ENCODE measurements around the gene RBKS. TPM values are rescaled to one million over a fixed set of nuclear protein-coding genes. Genes with fewer than 3 reads are reported as not detected.

Gene RBKS
- total RNA-seq, 1 experiment from 2014 or later = 4.5 TPM

DNA sequence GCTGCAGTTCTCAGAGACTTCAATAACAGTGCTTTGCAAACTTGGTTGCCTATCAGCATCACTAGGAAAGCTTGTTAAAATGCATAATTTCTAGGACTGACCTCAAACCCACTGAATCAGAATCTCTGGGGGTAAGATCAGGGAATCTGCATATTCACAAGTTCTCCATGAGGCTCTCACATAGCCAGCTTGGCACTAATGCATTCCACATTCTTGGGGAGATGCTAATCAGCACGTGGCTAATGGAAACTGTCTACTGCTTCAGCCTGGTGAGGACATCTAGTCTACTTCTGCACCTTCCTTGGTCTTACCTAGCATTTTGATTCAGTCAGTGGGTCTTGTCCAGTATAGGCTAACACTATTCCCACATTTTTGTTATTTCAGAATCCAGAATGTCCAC is 56.3 kb downstream of the RBKS start:
- BruUV-seq (replicated peaks) = no TSS peak
- H3K4me2 ChIP-seq = no peak overlapping the region
- H3K9me2 ChIP-seq (ENCODE audit: insufficient read depth) = no peaks in the 10 kb centered on the region
- H3K79me2 ChIP-seq (ENCODE audit: low read depth) = no peaks in the 10 kb centered on the region
- no peaks in the 10 kb centered on the region for H3F3A ChIP-seq (ENCODE audit: insufficient read depth, low read depth)
- no peak overlapping the region for H3K4me3 ChIP-seq
- no peaks in the 10 kb centered on the region for H3K27me3 ChIP-seq (ENCODE audit: insufficient read depth, low read depth)
- ChIA-PET CTCF (no interaction called here), POLR2A (ENCODE audit: unreplicated experiment) (no interaction called here)
- no peaks in the 10 kb centered on the region for H3K4me1 ChIP-seq (replicated peaks; ENCODE audit: insufficient read depth)
- no peak for DNase-seq
- no peaks in the 10 kb centered on the region for H3K36me3 ChIP-seq (ENCODE audit: low read depth)
- H3K27ac ChIP-seq = no peak overlapping the region
- TF ChIP-seq EZH2 (IDR thresholded peaks at IDR 0.05; ENCODE audit: low read depth) = no peak
- TF ChIP-seq, protein P1, sequence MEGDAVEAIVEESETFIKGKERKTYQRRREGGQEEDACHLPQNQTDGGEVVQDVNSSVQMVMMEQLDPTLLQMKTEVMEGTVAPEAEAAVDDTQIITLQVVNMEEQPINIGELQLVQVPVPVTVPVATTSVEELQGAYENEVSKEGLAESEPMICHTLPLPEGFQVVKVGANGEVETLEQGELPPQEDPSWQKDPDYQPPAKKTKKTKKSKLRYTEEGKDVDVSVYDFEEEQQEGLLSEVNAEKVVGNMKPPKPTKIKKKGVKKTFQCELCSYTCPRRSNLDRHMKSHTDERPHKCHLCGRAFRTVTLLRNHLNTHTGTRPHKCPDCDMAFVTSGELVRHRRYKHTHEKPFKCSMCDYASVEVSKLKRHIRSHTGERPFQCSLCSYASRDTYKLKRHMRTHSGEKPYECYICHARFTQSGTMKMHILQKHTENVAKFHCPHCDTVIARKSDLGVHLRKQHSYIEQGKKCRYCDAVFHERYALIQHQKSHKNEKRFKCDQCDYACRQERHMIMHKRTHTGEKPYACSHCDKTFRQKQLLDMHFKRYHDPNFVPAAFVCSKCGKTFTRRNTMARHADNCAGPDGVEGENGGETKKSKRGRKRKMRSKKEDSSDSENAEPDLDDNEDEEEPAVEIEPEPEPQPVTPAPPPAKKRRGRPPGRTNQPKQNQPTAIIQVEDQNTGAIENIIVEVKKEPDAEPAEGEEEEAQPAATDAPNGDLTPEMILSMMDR (conservative IDR thresholded peaks at IDR 0.05) = no peak
- H4K20me1 ChIP-seq (ENCODE audit: insufficient read depth) = no peaks in the 10 kb centered on the region
- no peak overlapping the region for H2AFZ ChIP-seq
- intact Hi-C loops (cut with micrococcal nuclease; ENCODE audit: unreplicated experiment) = no loop called here
- no peaks in the 10 kb centered on the region for H3K9me3 ChIP-seq (ENCODE audit: insufficient read depth, low read depth)

DNA sequence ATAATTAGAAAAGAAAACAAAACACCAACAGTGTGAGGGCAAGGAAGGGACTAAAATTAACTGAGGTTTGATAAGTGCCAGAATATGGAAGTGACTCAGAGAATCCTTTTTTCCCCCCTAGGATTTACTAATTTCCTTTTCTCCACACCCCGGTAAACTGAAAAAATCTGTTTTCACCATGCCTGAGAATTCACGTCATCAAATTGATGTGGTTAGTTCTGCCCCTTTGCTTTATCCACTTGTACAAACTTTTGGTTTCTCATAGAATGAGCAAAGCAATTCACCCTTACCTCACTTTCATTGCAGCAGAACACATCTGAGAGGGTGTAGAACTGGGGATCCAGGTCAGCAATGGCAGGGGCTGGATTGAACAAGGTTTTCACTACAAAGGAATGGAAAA is 57.8 kb downstream of the RBKS start:
- Histone ChIP-seq H2AFZ (no peak overlapping the region), H3F3A (ENCODE audit: insufficient read depth, low read depth) (no peaks in the 10 kb centered on the region; the same call in 1 of the 2 replicates), H3K4me1 (replicated peaks; ENCODE audit: insufficient read depth) (no peaks in the 10 kb centered on the region), H3K4me3 (no peak overlapping the region), H3K4me2 (no peak overlapping the region), H3K79me2 (ENCODE audit: low read depth) (no peaks in the 10 kb centered on the region), H3K9me3 (ENCODE audit: insufficient read depth, low read depth) (no peaks in the 10 kb centered on the region), H4K20me1 (ENCODE audit: insufficient read depth) (no peaks in the 10 kb centered on the region), H3K27ac (no peak overlapping the region), H3K27me3 (ENCODE audit: insufficient read depth, low read depth) (no peaks in the 10 kb centered on the region), H3K9me2 (ENCODE audit: insufficient read depth) (no peaks in the 10 kb centered on the region), H3K36me3 (ENCODE audit: low read depth) (no peaks in the 10 kb centered on the region)
- ChIA-PET CTCF (no interaction called here), POLR2A (ENCODE audit: unreplicated experiment) (no interaction called here)
- DNase-seq = no peak
- intact Hi-C loops (cut with micrococcal nuclease; ENCODE audit: unreplicated experiment) = no loop called here
- no TSS peak for BruUV-seq (replicated peaks)
- TF ChIP-seq EZH2 (IDR thresholded peaks at IDR 0.05; ENCODE audit: low read depth) = no peak
- TF ChIP-seq, protein P1 (conservative IDR thresholded peaks at IDR 0.05) = no peak

- H3K27ac ChIP-seq = no peak overlapping the region
- no peaks in the 10 kb centered on the region for H3K9me2 ChIP-seq (ENCODE audit: insufficient read depth)
- TF ChIP-seq, protein P1 (conservative IDR thresholded peaks at IDR 0.05) = no peak
- TF ChIP-seq EZH2 (IDR thresholded peaks at IDR 0.05; ENCODE audit: low read depth) = no peak
- H3K36me3 ChIP-seq (ENCODE audit: low read depth) = no peaks in the 10 kb centered on the region
- POLR2A ChIA-PET (ENCODE audit: unreplicated experiment) = no interaction called here
- no TSS peak for BruUV-seq (replicated peaks)
- no peaks in the 10 kb centered on the region for H3K27me3 ChIP-seq (ENCODE audit: insufficient read depth, low read depth)
- CTCF ChIA-PET = no interaction called here
- H4K20me1 ChIP-seq (ENCODE audit: insufficient read depth) = no peaks in the 10 kb centered on the region
- no peak overlapping the region for H2AFZ ChIP-seq
- H3K4me2 ChIP-seq = no peak overlapping the region
- H3K4me3 ChIP-seq = no peak overlapping the region
- no peaks in the 10 kb centered on the region; the same call in 1 of the 2 replicates for H3F3A ChIP-seq (ENCODE audit: insufficient read depth, low read depth)
- no peaks in the 10 kb centered on the region for H3K4me1 ChIP-seq (replicated peaks; ENCODE audit: insufficient read depth)
- H3K79me2 ChIP-seq (ENCODE audit: low read depth) = no peaks in the 10 kb centered on the region
- intact Hi-C loops (cut with micrococcal nuclease; ENCODE audit: unreplicated experiment) = no loop called here
- DNase-seq = no peak
- no peaks in the 10 kb centered on the region for H3K9me3 ChIP-seq (ENCODE audit: insufficient read depth, low read depth)
Observed at GRCh38 chr2:27831279-27832050, 58.7 kb downstream of the RBKS start.

All from PC-9 (cell line).